ENCODE data around the gene CRYM. TPM values are rescaled to one million over a fixed set of nuclear protein-coding genes. Genes with fewer than 3 reads are reported as not detected.

CRYM gene
- total RNA-seq, 1 donor = 2.8 TPM

DNA sequence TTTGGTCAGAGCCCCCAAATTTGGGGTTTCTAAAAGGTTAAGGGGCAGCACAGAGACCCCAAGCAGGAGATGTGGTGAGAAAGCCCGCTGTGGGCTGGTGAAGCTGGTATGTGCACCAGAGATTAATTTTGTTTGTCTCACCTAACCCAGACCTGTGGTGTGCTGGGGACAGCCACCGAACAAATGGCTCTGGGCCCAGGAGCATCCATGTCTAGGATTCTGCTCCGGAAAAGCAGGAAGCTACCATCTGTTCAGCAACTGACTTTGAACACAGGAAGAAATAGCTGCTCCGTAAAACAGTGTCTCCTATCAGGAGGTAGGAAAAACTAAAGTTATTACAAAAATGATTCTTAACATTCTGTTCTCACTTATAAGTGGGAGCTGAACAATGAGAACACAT is 64.0 kb downstream of the CRYM start:
- no peak for TF ChIP-seq CTCF (IDR thresholded peaks at IDR 0.05; ENCODE audit: insufficient read depth, low read length)

GRCh38 chr16:21211486-21211885 is 66.6 kb downstream of the CRYM start, which contains the start of gene ZP2:
ZP2 (minus strand) TSS chr16:21211574; CDS start chr16:21211547, 27 bp downstream.
- no peak for TF ChIP-seq CTCF (IDR thresholded peaks at IDR 0.05; ENCODE audit: insufficient read depth, low read length)
- DNase-seq (ENCODE audit: low read depth) = no peak
- no peak within 1 kb of the TSS for H3K4me3 ChIP-seq (ENCODE audit: low read depth, low read length)

More for the DNA sequence above, 64.0 kb downstream of the CRYM start:
- no peak for DNase-seq (ENCODE audit: low read depth)
- no peak overlapping the region for H3K4me3 ChIP-seq (ENCODE audit: low read depth, low read length)

Other genes starting within 250 kb of the CRYM start
- not detected in 2 replicates for gene DNAH3, start 127.4 kb downstream of the CRYM start, total RNA-seq (ENCODE audit: low replicate concordance)
- 73.6 and 83.0 TPM in 2 replicates for gene LDAF1, start 119.6 kb downstream of the CRYM start, total RNA-seq (ENCODE audit: low replicate concordance)
- not detected in 2 replicates for gene ZP2, start 66.7 kb downstream of the CRYM start, total RNA-seq (ENCODE audit: low replicate concordance)
- not detected in 2 replicates for gene ANKS4B, start 44.6 kb downstream of the CRYM start, total RNA-seq (ENCODE audit: low replicate concordance)